22Rv1 (cell line): ENCODE data around the gene CEP63.

Experiments
- ZFX ChIP-seq: fragments of 450-650 bp; IDR thresholded peaks from 2 replicates; pipeline ENCODE4 v1.6.1; 2017; ENCODE audit warnings: antibody characterized with exemption, borderline replicate concordance
- TF ChIP-seq, protein P1 (sequence below): fragments of 450-650 bp; IDR thresholded peaks from 2 replicates; pipeline ENCODE4 v1.5.1; 2017; ENCODE audit warnings: mild to moderate bottlenecking

DNA sequence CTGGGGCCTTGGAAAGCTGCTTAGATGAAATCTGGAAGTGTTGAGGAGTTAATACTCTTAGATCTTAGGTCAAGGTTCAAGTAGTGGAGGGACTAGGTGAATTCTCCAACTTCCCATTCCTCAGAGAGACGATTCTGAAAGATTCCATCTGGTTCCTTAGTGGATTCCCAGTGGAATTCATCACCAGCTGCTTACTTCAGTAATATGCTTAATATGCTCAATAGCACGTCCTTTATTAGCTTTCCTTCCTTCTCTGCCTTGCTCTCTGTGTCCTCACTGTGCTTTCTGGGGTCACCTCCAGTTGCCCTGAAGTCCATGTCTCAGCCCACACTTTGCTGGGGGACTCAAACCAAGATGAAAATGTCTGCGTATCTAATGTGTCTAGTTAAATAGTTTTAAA lies 31.0 kb downstream of the CEP63 start:
- TF ChIP-seq, protein P1, sequence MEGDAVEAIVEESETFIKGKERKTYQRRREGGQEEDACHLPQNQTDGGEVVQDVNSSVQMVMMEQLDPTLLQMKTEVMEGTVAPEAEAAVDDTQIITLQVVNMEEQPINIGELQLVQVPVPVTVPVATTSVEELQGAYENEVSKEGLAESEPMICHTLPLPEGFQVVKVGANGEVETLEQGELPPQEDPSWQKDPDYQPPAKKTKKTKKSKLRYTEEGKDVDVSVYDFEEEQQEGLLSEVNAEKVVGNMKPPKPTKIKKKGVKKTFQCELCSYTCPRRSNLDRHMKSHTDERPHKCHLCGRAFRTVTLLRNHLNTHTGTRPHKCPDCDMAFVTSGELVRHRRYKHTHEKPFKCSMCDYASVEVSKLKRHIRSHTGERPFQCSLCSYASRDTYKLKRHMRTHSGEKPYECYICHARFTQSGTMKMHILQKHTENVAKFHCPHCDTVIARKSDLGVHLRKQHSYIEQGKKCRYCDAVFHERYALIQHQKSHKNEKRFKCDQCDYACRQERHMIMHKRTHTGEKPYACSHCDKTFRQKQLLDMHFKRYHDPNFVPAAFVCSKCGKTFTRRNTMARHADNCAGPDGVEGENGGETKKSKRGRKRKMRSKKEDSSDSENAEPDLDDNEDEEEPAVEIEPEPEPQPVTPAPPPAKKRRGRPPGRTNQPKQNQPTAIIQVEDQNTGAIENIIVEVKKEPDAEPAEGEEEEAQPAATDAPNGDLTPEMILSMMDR: no peak
- no peak for TF ChIP-seq ZFX
